Stimulated activated CD4-positive, alpha-beta T cell treated with anti-CD3 and anti-CD28 coated beads, TNF-alpha, amount 100 ng/mL, for 24 hours (primary cell): ENCODE measurements around the gene TRAF3.

Source experiments
- DNase-seq, 3 experiments: peaks; one replicate each; pipeline ENCODE4 v3.0.0-alpha.2; 2020; ENCODE audit warnings: low read depth in 3 of 3

TRAF3 gene

GRCh38 chr14:102778338-102779083 lies 1.3 kb downstream of the TRAF3 start:
- peak in 1 of 3 experiments; percentile 22 for DNase-seq

- DNase-seq: no peak
These were observed 1.8 kb downstream of the TRAF3 start for GRCh38 chr14:102779084-102779462.

DNA sequence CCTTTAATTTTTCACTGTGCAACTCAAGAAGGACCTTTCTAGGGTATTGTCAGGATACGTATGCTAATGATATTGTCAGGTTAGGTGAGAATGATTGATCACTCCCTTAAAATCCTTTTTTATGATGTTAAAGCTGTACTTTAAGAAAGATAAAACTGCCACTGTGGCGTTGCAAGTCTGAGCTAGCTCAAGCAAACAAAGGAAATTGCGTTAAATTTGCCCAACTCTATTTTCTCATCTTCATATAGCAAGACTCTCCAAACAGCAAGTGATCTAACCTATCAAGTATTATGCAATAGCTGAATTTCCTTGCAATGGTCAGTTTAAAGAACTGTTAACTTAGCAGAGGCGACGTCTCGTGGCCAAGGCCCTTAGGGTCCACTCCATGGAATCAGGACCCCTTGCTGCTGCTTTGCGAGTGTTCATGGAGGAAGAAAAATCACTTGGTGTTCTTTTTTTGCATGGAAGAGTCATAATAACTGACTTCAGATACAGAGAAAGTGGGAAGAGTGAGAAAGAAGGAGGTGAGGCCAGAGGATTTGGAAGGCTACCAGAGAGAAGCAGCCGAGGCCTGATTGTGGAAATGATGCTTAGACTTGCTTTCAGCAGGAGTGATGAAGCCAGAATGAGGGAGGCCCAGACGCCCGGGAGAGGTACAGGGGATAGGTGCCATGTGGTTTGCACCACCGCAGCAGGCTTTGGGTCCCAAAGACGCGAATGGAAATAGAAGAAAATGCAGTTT lies 2.5 kb downstream of the TRAF3 start:
- no peak for DNase-seq

DNA sequence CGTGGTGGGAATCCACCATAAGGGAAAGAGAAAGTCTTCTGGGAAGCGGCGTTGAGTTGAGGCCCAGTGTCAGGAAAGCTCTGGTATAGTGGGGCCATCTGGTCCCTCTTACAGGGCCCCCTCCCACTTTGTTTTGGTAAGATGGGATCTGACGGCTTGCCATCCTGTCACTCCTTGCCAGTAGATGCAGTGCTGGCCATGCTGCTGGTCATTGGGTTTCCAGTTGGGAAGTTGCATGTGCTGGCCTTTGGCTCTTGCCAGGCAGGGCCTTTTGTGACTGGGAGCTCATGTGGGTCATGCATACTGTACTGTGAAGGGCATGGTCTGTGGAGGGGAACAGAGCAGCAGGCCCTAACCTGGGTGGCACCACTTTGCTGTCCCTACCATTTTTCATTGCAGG lies 3.8 kb downstream of the TRAF3 start:
- no peak for DNase-seq

GRCh38 chr14:102782974-102783373 lies 5.7 kb downstream of the TRAF3 start:
- no peak for DNase-seq

DNA sequence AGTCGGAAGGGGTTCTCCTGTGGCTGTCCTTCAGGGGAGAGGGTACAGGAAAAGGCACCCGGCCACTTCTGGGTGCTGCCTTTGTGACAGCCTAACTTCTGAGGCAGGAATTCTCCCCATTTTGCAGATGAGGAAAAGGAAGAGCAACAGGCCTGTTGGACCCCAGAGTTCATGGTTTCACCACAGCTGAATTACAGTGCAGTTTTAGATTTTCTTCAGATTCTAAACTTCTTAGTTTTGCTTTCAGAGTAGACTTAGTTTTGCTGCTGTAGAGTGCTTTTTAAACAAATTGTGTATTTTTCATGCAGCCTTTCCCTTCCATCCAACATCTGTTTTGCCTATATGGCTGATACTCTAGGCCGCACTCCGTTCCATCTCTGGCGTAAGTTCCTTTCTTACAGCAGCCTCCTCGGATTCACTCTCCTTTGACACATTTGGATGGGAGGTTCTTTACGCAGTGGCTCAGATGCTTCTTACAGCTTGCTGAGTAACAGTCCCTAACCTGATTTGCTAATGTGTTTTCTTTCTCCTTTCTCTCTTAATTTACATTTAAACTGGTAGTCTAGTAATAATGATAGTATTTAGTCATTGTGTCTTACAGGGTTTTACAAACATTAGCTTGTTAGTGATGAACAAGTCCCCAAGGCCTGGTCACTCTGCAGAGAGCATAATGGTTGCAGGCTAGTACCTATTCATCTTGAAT lies 7.8 kb downstream of the TRAF3 start:
- no peak for DNase-seq

DNA sequence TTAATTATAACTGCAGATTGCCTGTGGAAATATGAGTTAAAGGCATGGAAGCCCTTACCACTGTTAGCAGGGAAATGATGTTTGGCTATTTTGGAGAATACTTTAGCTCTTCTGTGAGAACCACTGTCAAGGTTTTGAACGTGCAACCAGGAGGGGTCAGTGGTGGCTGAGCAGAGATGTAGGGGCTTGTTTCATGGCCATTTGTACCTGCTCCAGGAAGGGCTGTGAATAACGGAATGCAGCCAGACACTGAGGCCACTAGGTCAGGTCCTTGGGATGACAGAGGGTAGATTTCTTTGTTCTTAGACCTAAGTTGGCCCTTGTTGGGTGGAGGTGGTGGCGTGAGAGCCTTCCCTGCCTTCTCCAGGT lies 8.3 kb downstream of the TRAF3 start:
- no peak for DNase-seq

DNA sequence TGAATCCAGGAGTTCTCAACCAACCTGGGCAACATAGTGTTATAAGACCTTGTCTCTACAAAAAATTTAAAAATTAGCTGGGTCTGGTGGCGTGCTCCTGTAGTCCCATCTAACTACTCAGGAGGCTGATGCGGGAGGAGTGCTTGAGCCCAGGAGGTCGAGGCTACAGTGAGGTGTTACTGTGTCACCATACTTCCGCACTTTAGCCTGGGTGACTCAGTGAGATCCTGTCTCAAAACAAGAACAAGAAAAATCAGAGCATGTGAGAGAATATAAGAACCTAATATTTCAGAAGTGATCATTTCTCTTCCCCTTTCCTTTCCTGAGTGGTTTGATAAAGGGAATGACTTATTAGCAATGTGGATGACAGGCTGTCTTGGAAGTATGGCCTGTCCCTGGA lies 9.5 kb downstream of the TRAF3 start:
- no peak for DNase-seq

DNA sequence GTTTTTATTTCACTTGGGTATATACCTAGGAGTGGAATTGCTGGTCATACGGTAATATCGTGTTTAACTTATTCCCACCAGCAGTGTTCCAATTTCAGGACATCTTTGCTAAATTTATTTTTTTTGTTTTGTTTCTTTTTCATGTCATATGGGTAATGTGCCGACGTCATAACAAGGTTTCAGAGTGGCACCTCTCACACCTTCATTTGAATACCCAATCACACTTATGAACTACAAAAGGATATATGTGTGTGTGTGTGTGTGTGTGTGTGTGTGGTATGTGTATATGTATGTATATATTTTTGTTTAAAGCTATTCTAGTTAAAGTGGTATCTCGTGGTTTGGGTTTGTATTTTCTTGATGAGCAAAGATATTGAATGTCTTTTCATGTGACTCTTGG lies 12.1 kb downstream of the TRAF3 start:
- no peak for DNase-seq

DNA sequence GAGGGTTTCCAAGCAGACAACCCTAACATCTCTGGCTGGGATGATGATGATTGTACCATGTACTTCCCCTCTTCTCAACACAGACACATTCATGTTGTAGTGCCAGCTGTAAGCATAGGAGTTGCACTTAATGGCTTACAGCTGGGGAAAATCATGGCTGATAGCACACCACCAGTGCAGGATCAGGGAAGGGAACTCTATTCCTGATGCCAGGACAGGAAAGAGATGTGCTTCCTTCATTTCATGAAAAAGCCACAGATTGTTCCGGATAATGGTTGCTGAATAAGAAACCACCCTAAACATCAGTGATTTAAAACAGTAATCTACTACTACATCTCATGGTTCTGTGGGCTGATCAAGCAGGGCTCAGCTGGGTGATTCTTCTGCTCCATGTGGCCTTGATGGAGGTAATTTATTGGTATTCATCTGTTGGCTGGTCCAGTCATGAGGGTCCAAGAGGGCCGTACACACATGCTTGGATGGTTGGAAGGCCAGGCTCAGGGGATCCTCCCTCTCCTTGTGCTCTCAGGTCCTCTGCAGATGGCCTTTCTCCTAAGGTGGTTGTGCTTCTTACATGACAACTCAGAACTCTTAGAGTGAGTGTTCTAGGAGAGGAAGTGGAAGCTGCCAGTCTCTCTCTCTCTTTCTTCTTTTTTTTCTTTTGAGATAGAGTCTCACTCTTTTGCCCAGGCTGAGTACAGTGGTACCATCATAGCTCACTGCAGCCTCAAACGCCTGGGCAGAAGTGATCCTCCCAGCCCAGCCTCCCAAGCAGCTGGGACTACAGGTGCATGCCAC lies 16.5 kb downstream of the TRAF3 start:
- DNase-seq: no peak

DNA sequence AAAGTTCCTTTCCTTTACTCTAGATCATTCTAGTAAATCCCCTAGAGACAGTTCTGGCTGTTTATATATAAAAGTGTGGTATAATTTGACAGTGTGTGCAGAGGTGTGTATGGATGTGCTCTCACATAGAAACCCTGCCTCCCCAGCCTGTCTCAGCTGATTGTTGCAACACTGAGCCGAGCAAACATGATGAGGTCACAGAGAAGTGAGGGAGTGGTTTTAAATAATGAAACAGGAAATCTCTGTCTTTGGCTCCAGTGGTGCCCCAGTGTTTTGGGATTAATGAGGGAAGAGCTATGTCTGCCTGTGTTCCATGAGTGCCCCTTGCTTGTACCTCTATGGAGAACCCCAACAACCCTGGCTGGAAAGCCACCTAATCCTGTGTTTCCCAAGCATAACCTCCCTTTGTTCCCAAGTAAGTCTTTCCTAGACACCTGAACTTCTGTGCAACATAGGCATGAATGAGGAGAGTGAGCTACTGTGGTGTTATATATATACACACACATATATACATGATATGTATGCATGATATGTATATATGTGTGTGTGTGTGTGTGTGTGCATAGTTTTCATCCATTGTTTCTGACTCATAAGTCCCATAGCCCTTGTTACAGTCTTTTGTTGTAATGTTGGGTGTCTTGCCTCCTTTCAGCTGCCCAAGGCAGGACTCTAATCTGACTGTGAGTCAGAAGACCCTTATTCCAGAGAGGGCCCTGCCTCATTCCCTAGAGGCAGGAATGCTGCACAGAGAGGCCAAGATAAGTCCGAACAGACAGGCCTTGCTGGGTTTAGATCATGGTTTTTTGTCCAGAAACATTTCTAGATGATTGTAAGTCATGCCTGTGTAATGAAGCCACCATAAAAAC lies 18.0 kb downstream of the TRAF3 start:
- no peak for DNase-seq

GRCh38 chr14:102796661-102797190 lies 19.5 kb downstream of the TRAF3 start:
- no peak for DNase-seq

DNA sequence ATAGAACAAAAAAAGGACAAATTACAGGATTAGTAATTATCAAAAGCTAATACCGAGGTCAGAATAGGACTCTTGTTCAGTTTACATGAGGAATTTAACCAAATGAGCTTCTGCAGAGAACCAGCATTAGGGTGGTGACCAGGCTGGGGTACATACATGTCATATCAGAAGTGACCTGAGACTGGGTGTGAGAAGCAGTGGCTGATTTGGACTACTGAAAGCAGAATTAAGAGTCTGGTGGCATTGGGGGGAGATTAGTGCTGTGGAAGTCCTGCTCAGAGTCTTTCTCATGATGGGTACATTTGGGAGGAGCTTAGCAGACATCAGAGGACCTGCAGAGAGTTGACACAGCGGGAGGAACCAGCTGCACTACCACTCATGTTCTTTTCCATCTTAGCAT lies 21.7 kb downstream of the TRAF3 start:
- DNase-seq: no peak

DNA sequence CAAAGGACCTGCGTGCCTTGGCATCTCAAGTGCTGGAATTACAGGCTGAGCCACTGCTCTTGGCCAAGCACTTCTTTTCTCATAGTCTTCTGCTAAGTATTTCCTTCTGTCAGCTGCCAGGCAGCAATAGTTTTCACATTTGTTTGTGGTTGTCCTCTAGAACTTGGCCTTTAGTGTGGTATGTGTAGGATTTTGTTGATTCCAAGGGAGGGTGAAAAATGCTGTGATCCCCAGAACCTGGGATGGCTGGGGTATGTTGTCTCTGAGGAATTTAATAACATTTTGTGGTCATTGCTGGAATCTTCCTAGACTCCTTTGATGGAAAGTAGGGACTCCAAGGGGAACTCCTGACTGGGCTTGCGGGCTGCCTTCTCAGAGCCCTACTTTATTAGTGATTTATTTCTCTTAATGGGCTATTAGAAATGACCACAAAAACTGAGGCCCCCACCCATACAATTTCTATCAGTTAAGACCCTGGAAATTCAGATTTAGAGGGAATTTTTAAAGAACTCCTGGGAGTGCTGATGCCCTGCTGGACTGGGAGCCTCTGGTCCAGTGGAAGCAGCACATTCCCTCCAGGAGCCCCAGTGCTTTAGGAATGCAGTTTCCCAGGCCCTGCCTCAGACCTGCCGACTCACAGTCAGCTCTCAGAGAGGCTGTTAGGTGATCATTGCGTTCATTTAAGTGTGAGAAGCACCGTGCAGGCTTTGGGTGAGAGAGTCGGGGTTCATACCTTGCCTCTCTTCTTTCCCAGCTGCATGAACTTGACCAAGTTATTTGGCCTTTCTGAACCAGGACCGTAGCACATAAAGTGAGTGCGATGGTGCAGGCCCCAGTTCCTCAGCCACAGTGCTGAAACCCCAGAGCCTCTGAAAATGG lies 22.7 kb downstream of the TRAF3 start:
- no peak for DNase-seq

- no peak for DNase-seq
These were observed 25.7 kb downstream of the TRAF3 start for GRCh38 chr14:102802834-102803523.

GRCh38 chr14:102804858-102805257 lies 27.6 kb downstream of the TRAF3 start:
- no peak for DNase-seq

GRCh38 chr14:102805371-102805891 lies 28.2 kb downstream of the TRAF3 start:
- peak in 1 of 3 experiments; percentile 53 for DNase-seq

DNA sequence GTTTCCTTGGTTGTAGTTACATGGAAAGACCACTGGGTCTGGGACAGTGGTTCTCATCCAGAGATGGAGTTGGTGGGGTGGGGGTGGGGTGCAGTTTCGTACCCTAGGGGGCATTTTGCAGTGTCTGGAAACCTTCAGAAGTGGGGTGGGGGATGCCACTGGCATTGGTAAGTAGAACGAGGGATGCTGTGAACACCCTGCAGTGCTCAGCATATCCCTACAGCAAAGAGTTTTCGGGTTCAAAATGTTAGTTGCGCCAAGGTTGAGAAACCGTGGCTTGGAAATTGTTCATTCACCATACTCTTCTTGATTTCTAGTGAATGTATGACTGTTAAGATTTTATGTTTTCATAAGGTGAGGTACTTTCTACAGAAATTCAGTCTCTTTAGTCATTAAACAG lies 28.7 kb downstream of the TRAF3 start:
- no peak for DNase-seq

GRCh38 chr14:102806447-102806846 lies 29.2 kb downstream of the TRAF3 start:
- DNase-seq: no peak
